ENCODE measurements around the gene SENP3.

SENP3 gene

DNA sequence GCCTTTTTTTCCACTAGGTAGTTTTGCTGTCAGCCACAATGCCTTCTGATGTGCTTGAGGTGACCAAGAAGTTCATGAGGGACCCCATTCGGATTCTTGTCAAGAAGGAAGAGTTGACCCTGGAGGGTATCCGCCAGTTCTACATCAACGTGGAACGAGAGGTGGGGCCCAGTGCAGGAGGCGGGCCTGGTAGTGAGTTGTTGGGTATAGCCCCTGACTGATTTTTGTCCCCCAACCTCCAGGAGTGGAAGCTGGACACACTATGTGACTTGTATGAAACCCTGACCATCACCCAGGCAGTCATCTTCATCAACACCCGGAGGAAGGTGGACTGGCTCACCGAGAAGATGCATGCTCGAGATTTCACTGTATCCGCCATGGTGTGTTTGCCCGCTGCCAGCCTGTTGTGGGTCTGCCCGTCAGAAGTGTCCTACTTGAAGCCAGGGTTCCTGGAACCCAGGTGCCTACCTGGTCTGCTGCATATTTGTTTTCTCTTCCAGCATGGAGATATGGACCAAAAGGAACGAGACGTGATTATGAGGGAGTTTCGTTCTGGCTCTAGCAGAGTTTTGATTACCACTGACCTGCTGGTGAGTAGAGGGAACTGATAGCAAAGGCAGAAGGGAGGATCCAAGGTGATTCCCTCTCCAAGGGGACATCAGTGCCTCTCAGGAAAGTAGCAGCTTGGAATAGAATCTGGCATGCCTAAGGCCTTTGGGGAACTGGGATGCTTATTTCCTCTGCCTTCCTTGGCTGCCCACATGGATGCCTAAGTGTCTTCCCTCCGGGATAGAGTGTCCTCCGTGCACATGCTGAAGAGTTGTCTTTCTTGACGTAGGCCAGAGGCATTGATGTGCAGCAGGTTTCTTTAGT, 15.8 kb downstream of the SENP3 start:
- no peak for DNase-seq (ENCODE audit: low spot score)

DNA sequence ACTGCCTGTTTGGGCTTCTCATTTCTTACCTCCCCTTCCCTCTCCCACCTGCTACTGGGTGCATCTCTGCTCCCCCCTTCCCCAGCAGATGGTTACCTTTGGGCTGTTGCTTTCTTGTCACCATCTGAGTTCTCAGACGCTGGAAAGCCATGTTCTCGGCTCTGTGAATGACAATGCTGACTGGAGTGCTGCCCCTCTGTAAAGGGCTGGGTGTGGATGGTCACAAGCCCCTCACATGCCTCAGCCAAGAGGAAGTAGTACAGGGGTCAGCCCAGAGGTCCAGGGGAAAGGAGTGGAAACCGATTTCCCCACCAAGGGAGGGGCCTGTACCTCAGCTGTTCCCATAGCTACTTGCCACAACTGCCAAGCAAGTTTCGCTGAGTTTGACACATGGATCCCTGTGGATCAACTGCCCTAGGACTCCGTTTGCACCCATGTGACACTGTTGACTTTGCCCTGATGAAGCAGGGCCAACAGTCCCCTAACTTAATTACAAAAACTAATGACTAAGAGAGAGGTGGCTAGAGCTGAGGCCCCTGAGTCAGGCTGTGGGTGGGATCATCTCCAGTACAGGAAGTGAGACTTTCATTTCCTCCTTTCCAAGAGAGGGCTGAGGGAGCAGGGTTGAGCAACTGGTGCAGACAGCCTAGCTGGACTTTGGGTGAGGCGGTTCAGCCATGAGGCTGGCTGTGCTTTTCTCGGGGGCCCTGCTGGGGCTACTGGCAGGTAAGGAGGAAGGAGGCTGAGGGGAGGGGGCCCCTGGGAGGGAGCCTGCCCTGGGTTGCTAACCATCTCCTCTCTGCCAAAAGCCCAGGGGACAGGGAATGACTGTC, 17.5 kb downstream of the SENP3 start, which contains the start of gene CD68:
CD68 (plus strand) TSS at position 638 of the 833 bp plus-strand sequence; CDS start at position 678, 40 bp downstream.
- peak; percentile 88 for DNase-seq (ENCODE audit: low spot score)

GRCh38 chr17:7579834-7580603, 18.3 kb downstream of the SENP3 start:
- DNase-seq (ENCODE audit: low spot score), result no peak

- no peak for DNase-seq (ENCODE audit: low spot score)
Observed at GRCh38 chr17:7580604-7581575, 19.2 kb downstream of the SENP3 start.

DNA sequence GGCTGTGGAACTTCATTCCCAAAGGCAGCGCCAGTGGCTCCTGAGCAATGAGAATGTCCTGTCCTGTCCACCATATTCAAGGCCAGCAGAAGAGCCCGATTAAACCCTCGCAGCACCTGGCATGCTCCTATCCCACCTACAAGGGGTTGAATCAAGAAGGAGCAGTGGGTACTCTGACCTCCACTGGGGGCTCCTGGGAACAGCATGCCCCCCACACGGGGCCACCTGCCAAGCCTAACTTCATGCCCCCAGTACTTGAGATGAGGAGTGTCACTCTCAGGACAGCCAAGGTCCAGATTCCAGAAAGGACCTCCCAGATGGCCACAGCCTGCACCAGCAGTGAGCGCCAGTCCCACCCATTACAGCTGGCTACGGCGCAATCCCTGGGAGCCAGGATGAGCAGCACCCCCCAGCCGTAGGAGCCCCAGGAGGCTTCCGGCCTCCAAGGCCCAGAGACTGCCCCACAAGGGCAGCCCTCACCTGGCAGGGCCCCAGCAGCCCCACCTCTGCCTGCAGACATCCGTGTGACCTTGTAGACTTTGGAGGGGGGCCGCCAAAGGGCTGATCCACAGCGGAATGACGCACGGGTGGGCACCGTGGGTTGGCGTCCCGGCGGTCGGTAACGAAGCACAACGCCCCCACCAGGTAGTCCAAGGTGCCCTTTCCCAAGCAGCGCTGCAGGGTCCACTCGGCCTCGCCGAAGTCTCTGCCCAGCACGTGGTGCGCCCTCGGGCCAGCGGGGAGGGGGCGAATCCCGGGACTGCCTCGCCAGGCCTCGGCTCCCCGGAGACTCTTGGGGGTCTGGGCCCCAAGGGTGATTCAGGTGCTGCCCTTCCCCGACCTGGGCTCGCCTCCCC, 20.9 kb downstream of the SENP3 start:
- DNase-seq (ENCODE audit: low spot score), result no peak

GRCh38 chr17:7583253-7584109, 21.8 kb downstream of the SENP3 start, which contains the start of gene MPDU1:
MPDU1 (plus strand) TSS chr17:7583852; CDS start chr17:7583863, 11 bp downstream.
- peak; percentile 97 for DNase-seq (ENCODE audit: low spot score)

- peak; percentile 68 for DNase-seq (ENCODE audit: low spot score)
Observed at GRCh38 chr17:7586673-7587419, 25.1 kb downstream of the SENP3 start.

- DNase-seq (ENCODE audit: low spot score), result no peak
Observed at GRCh38 chr17:7587420-7588151, 25.9 kb downstream of the SENP3 start.

DNA sequence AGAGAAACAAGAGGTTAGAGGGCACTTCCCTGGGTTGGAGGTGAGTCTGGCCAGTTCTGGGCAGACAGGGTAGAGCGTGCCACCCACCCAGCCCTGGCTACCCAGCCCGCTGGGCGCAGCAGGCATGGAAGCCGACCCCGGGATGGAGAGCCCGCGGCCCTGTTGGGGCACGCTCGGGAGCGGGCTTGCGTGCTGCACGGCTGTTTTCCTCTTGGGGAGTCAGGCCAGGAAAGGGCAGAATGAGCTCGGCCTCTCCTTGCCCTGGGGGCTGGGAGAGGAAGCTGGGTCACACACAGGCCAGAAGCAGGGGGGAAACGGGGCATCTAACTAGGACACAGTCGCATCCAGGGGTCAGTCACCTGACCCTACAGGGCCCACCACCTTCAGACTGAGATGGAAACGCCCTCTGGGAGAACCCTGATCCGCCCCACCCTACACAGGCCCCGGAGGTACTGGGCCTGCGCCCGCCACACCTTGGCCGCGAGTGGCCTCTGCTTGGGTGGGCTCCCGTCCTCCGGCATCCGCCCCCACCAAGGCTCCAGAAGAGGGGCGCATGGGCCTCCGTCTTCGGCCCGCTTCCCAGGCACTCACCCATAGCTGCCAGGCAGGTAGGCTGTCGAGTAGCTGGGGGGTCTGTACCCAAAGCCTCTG, 27.0 kb downstream of the SENP3 start:
- DNase-seq (ENCODE audit: low spot score), result no peak

DNA sequence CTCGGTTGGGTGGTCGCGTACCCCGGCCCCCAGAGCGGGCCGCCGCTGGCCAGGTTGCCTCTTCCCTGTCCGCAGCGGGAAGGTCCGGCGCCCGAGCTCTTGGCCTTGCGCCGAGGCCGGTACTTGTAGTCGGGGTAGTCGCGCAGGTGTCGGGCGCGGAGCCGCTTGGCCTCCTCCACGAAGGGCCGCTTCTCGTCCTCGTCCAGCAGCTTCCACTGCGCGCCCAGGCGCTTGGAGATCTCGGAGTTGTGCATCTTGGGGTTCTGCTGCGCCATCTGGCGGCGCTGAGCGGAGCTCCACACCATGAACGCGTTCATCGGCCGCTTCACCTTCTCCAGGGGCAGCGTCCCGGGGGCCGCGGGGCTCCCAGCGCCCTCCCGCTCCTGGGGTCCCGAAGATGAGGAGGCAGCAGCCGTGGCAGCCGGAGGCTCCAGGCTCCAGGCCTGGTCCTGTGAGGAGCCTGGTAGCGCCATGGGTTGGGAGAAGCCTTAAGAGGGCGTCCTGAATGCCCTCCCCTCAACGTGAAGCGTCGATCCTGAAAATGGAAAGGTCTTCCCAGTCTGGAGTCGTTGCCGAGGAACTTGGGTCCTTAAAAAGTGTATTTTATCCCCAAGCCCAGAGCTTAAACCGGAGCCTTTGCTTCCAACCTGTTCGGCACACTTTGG, 27.6 kb downstream of the SENP3 start:
- no peak for DNase-seq (ENCODE audit: low spot score)

- DNase-seq (ENCODE audit: low spot score), result no peak
Observed at GRCh38 chr17:7589891-7590691, 28.4 kb downstream of the SENP3 start, which contains the start of gene SOX15. SOX15 (minus strand) TSS chr17:7590094; CDS start chr17:7589676, 418 bp downstream.

DNA sequence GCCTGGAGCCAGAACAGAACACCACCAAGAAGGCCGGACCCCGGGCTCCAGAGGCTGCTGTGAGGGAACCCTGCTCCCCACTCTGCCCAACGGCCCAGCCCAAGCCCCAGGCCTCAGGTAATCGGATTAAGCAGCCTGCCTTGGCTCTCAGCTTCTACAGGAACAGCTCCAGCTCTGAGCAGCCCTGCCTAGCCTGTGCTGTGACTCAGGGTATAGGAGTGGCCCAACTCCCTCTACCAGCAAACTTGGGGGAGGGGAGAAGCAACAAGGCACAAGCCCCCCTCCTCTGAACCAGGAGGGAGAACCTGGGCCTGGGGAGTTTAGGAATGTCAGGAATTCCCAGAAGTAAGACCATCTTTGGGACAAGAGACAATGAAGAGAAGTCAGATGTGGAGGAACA, 29.0 kb downstream of the SENP3 start:
- no peak for DNase-seq (ENCODE audit: low spot score)

DNA sequence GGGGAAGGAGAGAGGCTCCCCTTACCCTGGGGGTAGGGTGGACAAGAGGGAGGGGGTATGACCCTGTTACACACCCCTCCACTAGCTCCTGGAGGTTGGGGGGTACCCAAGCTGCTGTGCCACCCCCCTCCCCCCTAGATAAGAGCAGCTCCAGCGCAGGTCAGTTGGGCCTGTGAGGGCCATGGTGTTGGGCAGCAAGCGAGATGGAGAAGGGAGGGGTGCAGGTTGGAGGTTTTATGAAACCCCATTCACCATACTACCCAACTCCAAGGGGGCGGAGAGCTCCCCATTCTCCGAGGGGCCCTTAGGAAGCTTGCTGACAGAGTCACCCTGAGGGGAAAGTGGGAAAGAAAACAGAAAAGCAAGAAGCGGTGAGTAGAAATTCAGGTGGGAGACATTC, 29.9 kb downstream of the SENP3 start:
- no peak for DNase-seq (ENCODE audit: low spot score)

GRCh38 chr17:7592422-7593021, 30.8 kb downstream of the SENP3 start:
- no peak for DNase-seq (ENCODE audit: low spot score)

GRCh38 chr17:7593296-7593695, 31.6 kb downstream of the SENP3 start:
- no peak for DNase-seq (ENCODE audit: low spot score)

All from SW480 (cell line).